Adrenal gland (tissue), 12 donors: ENCODE results near the gene MAIP1. TPM values are rescaled to one million over a fixed set of nuclear protein-coding genes. Genes with fewer than 3 reads are reported as not detected.

ENCODE experiments used
- DNase-seq, 7 donors: peaks; one replicate each; pipeline ENCODE4 v3.0.0-alpha.2; 2019 to 2020
- H3K27ac ChIP-seq, 5 donors: fragments of 200-600 bp; sonication (generic) in 4 of 5; 1 replicate in 3 of 5; 2 replicates in 2 of 5; pipeline versions ENCODE4 v1.5.1 to v1.8.0; 2016 to 2020; ENCODE audit warnings: mild to moderate bottlenecking in 1 of 5
- H3K27me3 ChIP-seq: fragments of 200-600 bp; 2 replicates; pipeline ENCODE4 v1.8.0; 2021
- H3K36me3 ChIP-seq, 2 donors: fragments of 200-600 bp; replicated peaks in 1 of 2; 1 replicate in 1 of 2; 2 replicates in 1 of 2; pipeline versions ENCODE4 v1.5.1 to v1.8.0; 2018 to 2022
- H3K4me1 ChIP-seq, 2 donors: fragments of 200-600 bp; replicated peaks in 1 of 2; 1 replicate in 1 of 2; 2 replicates in 1 of 2; pipeline versions ENCODE4 v1.5.1 to v1.8.0; 2018 to 2021
- H3K4me3 ChIP-seq, 4 donors: fragments of 200-600 bp; sonication (generic) in 3 of 4; one replicate each; pipeline ENCODE4 v1.5.1; 2016 to 2018
- H3K9me3 ChIP-seq, 3 donors: fragments of 200-600 bp; sonication (generic) in 1 of 3; replicated peaks in 1 of 3; 1 replicate in 2 of 3; 2 replicates in 1 of 3; pipeline versions ENCODE4 v1.5.1 to v1.8.0; 2016 to 2021
- CTCF ChIP-seq, 6 experiments: fragments of 450-650 bp in 4 of 6; fragments of 200-600 bp in 2 of 6; sonication (generic) in 1 of 6; IDR thresholded peaks; 1 replicate in 5 of 6; 2 replicates in 1 of 6; pipeline versions ENCODE4 v1.5.1 to v1.8.0; 2016 to 2021; ENCODE audit warnings: antibody characterized with exemption in 6 of 6, mild to moderate bottlenecking in 2 of 6, moderate library complexity in 1 of 6
- POLR2A ChIP-seq, 2 donors: fragments of 450-650 bp; IDR thresholded peaks; one replicate each; pipeline ENCODE4 v1.6.1; 2017; ENCODE audit warnings: antibody characterized with exemption in 2 of 2, mild to moderate bottlenecking in 2 of 2, moderate library complexity in 1 of 2
- WGBS, 4 donors: extraction: QIAGEN DNeasy Blood & Tissue Kit in 2 of 4; methylation state at CpG; one replicate each; pipeline versions ENCODE4 v1.1.5 to v1.1.7; 2013 to 2017; 5-methylcytosine and 5-hydroxymethylcytosine counted together
- intact Hi-C, 2 donors: fragments of 100-400 bp; cut with DNase I; formaldehyde crosslinking; loops; one replicate each; pipeline versions ENCODE4 v1.14.1 to v1.15.0; 2022 to 2023
- polyA plus RNA-seq, 3 donors: library from polyadenylated mRNA; stranded (reverse); fragments of 200-250 nt in 2 of 3; fragments of 350-450 nt in 1 of 3; fragmentation: Illumina TruSeq in 1 of 3; extraction: RNeasy Lipid Tissue Mini Kit (QIAGEN cat#74804) in 1 of 3; gene quantifications; one replicate each; pipeline ENCODE4 v1.2.3, GENCODE V29; 2013 to 2014
- total RNA-seq, 9 donors: library from RNA; depleted of rRNA in 4 of 9; stranded (reverse); fragments of >200 nt in 4 of 9; fragments of 120-200 nt in 1 of 9; fragmentation: NEBNext Ultra II Directional in 1 of 9; extraction: Animal tissue kit (Norgen Biotek cat#: 25700) in 1 of 9; gene quantifications; one replicate each; pipeline versions ENCODE4 v1.1.0 to v1.2.4, GENCODE V29; 2013 to 2023
- donor health status: healthy with polysubstance abuse.
- donor health status: Bipolar disorder and iron deficiency.
- donor health status: DM: yes; HTN: yes; CAD: no.
- donor health status: DM: no; HTN: no; CAD: no.
- donor health status: DM: no; HTN: no; CAD: no.
- donor health status: DM: yes; HTN: yes; CAD: no.

The MAIP1 gene
- total and polyA plus RNA-seq, 12 donors: 6.6 to 55.4 (median 26.3) TPM

- Histone ChIP-seq H3K27me3 (no peaks in the 10 kb centered on the region), H3K9me3 (no peaks in the 10 kb centered on the region), H3K4me1 (no peaks in the 10 kb centered on the region), H3K4me3 (no peak overlapping the region), H3K27ac (no peak overlapping the region), H3K36me3 (no peaks in the 10 kb centered on the region)
- no peak for TF ChIP-seq CTCF (IDR thresholded peaks at IDR 0.05)
- intact Hi-C loops: loop anchor here (5.0 to 10.0 kb wide), 2 partner anchors 315 to 482 kb away; partner anchors contain the start of gene SPATS2L (in 2 of the 2)
- WGBS, 4 donors: 95 to 98% (median 96%) methylated on average over 5 of the region's 5 CpGs
- no peak for DNase-seq
Observed at GRCh38 chr2:199989822-199990221, 34.4 kb downstream of the MAIP1 start.

- DNase-seq: no peak
- 88 to 98% (median 91%) methylated on average over 2 of the region's 2 CpGs for WGBS, 4 donors
- intact Hi-C loops: no loop called here
- Histone ChIP-seq H3K27ac (no peak overlapping the region), H3K9me3 (no peaks in the 10 kb centered on the region), H3K27me3 (no peaks in the 10 kb centered on the region), H3K4me3 (no peak overlapping the region), H3K36me3 (no peaks in the 10 kb centered on the region), H3K4me1 (no peaks in the 10 kb centered on the region)
- no peak for TF ChIP-seq CTCF (IDR thresholded peaks at IDR 0.05)
- no peak for TF ChIP-seq POLR2A (IDR thresholded peaks at IDR 0.05)
Observed at GRCh38 chr2:199991691-199992090, 36.3 kb downstream of the MAIP1 start.

GRCh38 chr2:199992296-199992695 lies 36.9 kb downstream of the MAIP1 start:
- WGBS, 4 donors: 88 to 98% (median 93%) methylated on average over 3 of the region's 3 CpGs
- Histone ChIP-seq H3K9me3 (no peaks in the 10 kb centered on the region), H3K4me1 (no peaks in the 10 kb centered on the region), H3K27me3 (no peaks in the 10 kb centered on the region), H3K36me3 (no peaks in the 10 kb centered on the region), H3K4me3 (no peak overlapping the region), H3K27ac (no peak overlapping the region)
- intact Hi-C loops: no loop called here
- DNase-seq: no peak
- TF ChIP-seq CTCF (IDR thresholded peaks at IDR 0.05): no peak
- no peak for TF ChIP-seq POLR2A (IDR thresholded peaks at IDR 0.05)

- Histone ChIP-seq H3K36me3 (no peaks in the 10 kb centered on the region), H3K4me1 (no peaks in the 10 kb centered on the region), H3K9me3 (no peaks in the 10 kb centered on the region), H3K4me3 (no peak overlapping the region), H3K27ac (no peak overlapping the region), H3K27me3 (no peaks in the 10 kb centered on the region)
- TF ChIP-seq POLR2A (IDR thresholded peaks at IDR 0.05) (no peak), CTCF (IDR thresholded peaks at IDR 0.05) (no peak)
- DNase-seq: no peak
- intact Hi-C loops: no loop called here
- WGBS, 4 donors: 59 to 84% (median 77%) methylated on average over 3 of the region's 3 CpGs
Observed at GRCh38 chr2:199994371-199994770, 39.0 kb downstream of the MAIP1 start.
